Measurements from ENCODE around the gene CDK5RAP2. TPM values are rescaled to one million over a fixed set of nuclear protein-coding genes. Genes with fewer than 3 reads are reported as not detected.
A peak's percentile ranks its signal among the peaks of the same experiment; 100 is the strongest.

The CDK5RAP2 gene
- total RNA-seq, 1 donor from 2014 or later: 50.8 TPM

DNA sequence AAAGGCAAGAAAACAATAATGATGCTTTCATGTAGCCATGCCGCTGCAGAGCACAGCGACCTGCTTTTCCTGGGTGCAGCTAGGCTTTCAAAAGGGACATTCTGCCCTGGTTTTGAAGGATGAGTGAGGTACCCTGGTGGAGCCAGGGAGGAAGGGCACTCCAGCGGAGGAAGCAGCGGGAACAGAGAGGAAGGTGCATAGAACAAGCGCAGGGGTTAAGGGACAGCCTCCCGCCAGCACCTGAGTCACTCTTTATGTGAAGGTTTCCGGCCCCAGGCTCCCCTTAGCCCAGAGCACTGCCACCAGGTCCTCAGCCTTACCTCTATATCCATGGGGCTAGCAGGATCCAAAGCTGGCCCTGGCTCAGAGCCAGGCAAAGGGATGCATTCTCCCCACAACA is 221.1 kb downstream of the CDK5RAP2 start:
- DNase-seq (ENCODE audit: low spot score): no peak
- no peak overlapping the region for H3K27ac Mint-ChIP-seq (ENCODE audit: unreplicated experiment)
- H3K36me3 Mint-ChIP-seq (ENCODE audit: low read depth, unreplicated experiment): no peaks in the 10 kb centered on the region
- no peaks in the 10 kb centered on the region for H3K9me3 Mint-ChIP-seq (ENCODE audit: unreplicated experiment)
- peaks cover 5% of the 10 kb centered on the region for H3K27me3 Mint-ChIP-seq (ENCODE audit: unreplicated experiment)
- no peak overlapping the region for H3K4me3 Mint-ChIP-seq (ENCODE audit: unreplicated experiment)
- no peaks in the 10 kb centered on the region for H3K4me1 Mint-ChIP-seq (ENCODE audit: unreplicated experiment)
- TF ChIP-seq CTCF (IDR thresholded peaks at IDR 0.05; ENCODE audit: unreplicated experiment): no peak

- Mint-ChIP-seq H3K9me3 (ENCODE audit: unreplicated experiment) (no peaks in the 10 kb centered on the region), H3K4me3 (ENCODE audit: unreplicated experiment) (no peak overlapping the region), H3K27ac (ENCODE audit: unreplicated experiment) (no peak overlapping the region), H3K36me3 (ENCODE audit: low read depth, unreplicated experiment) (peaks cover 4% of the 10 kb centered on the region), H3K4me1 (ENCODE audit: unreplicated experiment) (no peaks in the 10 kb centered on the region), H3K27me3 (ENCODE audit: unreplicated experiment) (peaks cover 5% of the 10 kb centered on the region)
- no peak for DNase-seq (ENCODE audit: low spot score)
- TF ChIP-seq CTCF (IDR thresholded peaks at IDR 0.05; ENCODE audit: unreplicated experiment): no peak
Measured at GRCh38 chr9:120353506-120353905, 226.5 kb downstream of the CDK5RAP2 start.

DNA sequence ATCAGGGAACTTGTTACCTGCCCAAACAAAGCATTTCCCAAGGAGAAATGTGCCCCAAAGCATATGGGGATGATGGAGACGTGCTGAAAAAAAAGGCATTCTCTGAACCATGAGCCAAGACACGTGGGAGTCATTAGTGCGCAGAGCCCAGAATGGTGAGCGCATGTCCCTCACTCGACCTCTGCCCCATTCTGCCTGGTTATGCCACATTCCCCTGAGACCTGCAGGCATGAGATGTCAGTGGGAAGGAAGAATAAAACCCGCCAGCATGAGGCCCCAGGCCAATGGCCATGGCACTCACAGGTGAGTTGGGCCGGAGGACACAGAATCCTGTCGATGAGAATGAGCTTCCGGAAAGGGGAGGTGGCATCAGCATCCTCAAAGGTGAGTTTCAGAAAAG is 228.9 kb downstream of the CDK5RAP2 start:
- H3K4me1 Mint-ChIP-seq (ENCODE audit: unreplicated experiment): no peaks in the 10 kb centered on the region
- TF ChIP-seq CTCF (IDR thresholded peaks at IDR 0.05; ENCODE audit: unreplicated experiment): no peak
- no peak overlapping the region for H3K4me3 Mint-ChIP-seq (ENCODE audit: unreplicated experiment)
- no peak for DNase-seq (ENCODE audit: low spot score)
- no peaks in the 10 kb centered on the region for H3K9me3 Mint-ChIP-seq (ENCODE audit: unreplicated experiment)
- peaks cover 4% of the 10 kb centered on the region for H3K36me3 Mint-ChIP-seq (ENCODE audit: low read depth, unreplicated experiment)
- H3K27me3 Mint-ChIP-seq (ENCODE audit: unreplicated experiment): peaks cover 6% of the 10 kb centered on the region
- H3K27ac Mint-ChIP-seq (ENCODE audit: unreplicated experiment): no peak overlapping the region

DNA sequence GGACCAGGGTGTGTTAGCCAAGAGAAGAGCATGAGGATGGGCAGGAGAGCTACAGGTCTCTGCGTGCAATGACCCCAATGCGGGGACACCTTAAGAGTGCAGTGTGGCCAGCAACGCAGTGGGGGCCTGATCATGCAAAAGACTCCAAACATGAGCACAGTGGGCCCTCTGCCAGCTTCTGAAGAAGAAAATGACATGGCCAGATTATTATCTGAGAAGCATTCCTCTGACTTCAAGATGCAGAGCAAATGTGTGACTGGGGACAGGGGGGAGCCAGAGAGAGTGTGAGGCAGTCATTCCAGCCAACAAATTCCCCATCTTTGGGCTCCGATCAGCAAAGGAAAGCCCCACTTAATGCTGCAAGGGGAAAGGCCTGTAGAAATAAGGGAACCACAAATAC is 229.4 kb downstream of the CDK5RAP2 start:
- Mint-ChIP-seq H3K9me3 (ENCODE audit: unreplicated experiment) (no peaks in the 10 kb centered on the region), H3K4me3 (ENCODE audit: unreplicated experiment) (no peak overlapping the region), H3K27ac (ENCODE audit: unreplicated experiment) (no peak overlapping the region), H3K4me1 (ENCODE audit: unreplicated experiment) (no peaks in the 10 kb centered on the region), H3K36me3 (ENCODE audit: low read depth, unreplicated experiment) (peaks cover 4% of the 10 kb centered on the region), H3K27me3 (ENCODE audit: unreplicated experiment) (peaks cover 6% of the 10 kb centered on the region)
- DNase-seq (ENCODE audit: low spot score): no peak
- TF ChIP-seq CTCF (IDR thresholded peaks at IDR 0.05; ENCODE audit: unreplicated experiment): no peak

DNA sequence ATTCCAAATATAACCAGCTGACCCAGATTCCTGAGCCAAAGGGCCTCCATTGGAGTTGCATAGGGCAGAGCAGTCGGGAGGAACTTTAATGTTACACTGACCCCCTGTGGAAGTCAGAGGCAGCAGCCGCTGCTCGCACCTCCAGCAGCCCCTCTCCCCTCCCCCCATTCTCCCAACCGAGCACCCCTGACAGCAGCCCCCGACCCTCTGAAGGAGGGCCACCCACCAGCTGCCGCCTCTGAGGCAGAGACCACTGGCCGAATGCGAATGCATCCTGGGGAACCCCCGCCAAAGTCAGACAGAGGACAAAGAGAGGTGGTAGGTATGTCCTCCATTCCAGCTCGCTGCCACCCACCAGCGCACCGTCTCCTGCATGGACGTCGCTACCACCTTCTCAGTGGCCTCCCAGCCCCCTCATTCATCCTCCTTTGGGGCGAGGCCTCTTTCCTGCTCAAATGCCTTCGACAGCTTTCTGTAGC is 231.0 kb downstream of the CDK5RAP2 start:
- Mint-ChIP-seq H3K4me3 (ENCODE audit: unreplicated experiment) (no peak overlapping the region), H3K36me3 (ENCODE audit: low read depth, unreplicated experiment) (peaks cover 4% of the 10 kb centered on the region), H3K9me3 (ENCODE audit: unreplicated experiment) (no peaks in the 10 kb centered on the region), H3K4me1 (ENCODE audit: unreplicated experiment) (no peaks in the 10 kb centered on the region), H3K27me3 (ENCODE audit: unreplicated experiment) (peaks cover 6% of the 10 kb centered on the region), H3K27ac (ENCODE audit: unreplicated experiment) (no peak overlapping the region)
- TF ChIP-seq CTCF (IDR thresholded peaks at IDR 0.05; ENCODE audit: unreplicated experiment): peak; percentile 54
- peak; percentile 59 for DNase-seq (ENCODE audit: low spot score)
